DOHH2 (cell line): ENCODE data around the gene ASB13.

Experiments
- EZH2phosphoT487 ChIP-seq: fragments of 200-600 bp; sonication (generic); IDR thresholded peaks from 2 replicates; pipeline ENCODE4 v1.6.1; 2017; ENCODE audit warnings: borderline replicate concordance, mild to moderate bottlenecking, antibody characterized with exemption, low read length, moderate library complexity, mixed read lengths
- TF ChIP-seq, protein P1 (sequence below): fragments of 200-600 bp; sonication (generic); IDR thresholded peaks from one replicate; pipeline ENCODE4 v1.5.1; 2014; ENCODE audit warnings: antibody characterized with exemption, mild to moderate bottlenecking, low read depth, low read length; ENCODE audit not compliant: poor library complexity, severe bottlenecking

DNA sequence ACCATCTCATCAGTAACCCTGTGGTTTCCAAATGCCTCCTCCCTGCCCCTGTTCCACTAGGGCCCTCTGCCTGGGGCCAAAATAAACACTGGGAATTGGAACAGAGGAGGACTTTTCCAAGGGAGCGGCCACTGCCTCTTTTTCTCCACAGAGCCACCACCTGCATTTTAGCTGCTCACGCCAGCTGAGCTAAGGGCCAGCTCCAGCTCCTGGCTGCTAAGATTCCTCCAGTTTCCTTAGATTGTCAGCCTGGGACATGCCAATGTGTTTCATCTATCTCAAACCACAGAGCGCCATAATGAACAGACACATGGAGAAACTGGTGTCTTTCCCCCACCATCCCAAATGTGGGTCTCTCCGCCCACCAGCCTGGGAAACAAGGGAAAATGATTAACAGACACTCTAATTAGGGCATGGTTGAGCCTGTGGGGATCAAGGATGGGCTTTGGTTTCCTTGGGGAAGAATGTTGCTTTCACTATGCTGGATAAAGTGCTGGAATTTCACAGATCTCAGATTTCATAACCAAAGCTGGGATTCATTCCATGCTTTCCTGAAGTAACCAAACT is 52.2 kb downstream of the ASB13 start:
- TF ChIP-seq, protein P1, sequence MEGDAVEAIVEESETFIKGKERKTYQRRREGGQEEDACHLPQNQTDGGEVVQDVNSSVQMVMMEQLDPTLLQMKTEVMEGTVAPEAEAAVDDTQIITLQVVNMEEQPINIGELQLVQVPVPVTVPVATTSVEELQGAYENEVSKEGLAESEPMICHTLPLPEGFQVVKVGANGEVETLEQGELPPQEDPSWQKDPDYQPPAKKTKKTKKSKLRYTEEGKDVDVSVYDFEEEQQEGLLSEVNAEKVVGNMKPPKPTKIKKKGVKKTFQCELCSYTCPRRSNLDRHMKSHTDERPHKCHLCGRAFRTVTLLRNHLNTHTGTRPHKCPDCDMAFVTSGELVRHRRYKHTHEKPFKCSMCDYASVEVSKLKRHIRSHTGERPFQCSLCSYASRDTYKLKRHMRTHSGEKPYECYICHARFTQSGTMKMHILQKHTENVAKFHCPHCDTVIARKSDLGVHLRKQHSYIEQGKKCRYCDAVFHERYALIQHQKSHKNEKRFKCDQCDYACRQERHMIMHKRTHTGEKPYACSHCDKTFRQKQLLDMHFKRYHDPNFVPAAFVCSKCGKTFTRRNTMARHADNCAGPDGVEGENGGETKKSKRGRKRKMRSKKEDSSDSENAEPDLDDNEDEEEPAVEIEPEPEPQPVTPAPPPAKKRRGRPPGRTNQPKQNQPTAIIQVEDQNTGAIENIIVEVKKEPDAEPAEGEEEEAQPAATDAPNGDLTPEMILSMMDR = no peak
- no peak for TF ChIP-seq EZH2phosphoT487
